Activated T-cell treated with anti-CD3 and anti-CD28 coated beads for 48 hours (primary cell): ENCODE measurements around the gene ECE1.
A peak's percentile ranks its signal among the peaks of the same experiment; 100 is the strongest.
"Not testable (repeated sequence)": the region's sequence is repeated elsewhere in the genome, so short reads cannot be mapped to it uniquely, and the experiment has no call there.

ENCODE experiments used
- DNase-seq: peaks from one replicate; pipeline ENCODE4 v3.0.0-alpha.2; 2020; ENCODE audit warnings: low read depth

ECE1 gene

GRCh38 chr1:21219674-21220073, 70.6 kb downstream of the ECE1 start:
- no peak for DNase-seq

DNA sequence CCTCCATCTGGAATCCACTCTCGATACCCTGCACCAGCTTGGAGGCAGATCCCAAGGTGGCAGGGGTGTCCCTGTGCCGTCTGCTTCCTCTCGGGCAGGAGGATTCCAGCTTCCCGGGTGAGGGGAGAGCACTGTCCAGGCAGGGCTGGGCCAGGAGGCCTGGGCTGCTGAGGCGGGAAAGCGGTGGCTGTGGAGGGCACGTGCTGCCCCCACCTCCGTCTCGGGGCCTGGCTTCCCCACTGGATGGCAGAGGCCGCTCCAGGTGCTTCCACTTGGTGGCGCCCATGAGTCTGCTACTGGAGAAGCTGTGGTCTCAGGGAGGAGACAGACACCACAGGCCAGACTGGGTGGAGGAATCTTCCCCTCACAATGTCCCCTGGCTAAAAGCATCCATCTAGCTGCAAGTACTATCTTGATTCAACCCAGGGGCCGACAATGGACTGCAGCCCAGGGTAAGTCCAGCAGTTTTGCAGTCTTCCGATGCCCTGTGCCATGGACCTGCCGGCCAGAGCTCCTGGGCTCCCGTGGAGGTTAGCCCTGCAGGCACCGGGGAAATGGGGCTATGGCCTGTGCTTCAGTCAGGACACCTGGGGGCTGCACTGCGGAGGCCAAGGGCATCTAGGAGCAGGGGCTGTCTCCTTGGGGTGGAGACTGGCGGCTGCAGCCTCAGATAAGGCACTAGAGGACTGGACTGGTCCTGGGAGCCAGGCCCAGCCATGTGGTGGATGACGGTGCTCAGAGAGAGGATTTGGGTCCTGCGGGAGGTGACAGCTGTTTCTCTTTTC, 72.3 kb downstream of the ECE1 start:
- DNase-seq = peak; percentile 46

DNA sequence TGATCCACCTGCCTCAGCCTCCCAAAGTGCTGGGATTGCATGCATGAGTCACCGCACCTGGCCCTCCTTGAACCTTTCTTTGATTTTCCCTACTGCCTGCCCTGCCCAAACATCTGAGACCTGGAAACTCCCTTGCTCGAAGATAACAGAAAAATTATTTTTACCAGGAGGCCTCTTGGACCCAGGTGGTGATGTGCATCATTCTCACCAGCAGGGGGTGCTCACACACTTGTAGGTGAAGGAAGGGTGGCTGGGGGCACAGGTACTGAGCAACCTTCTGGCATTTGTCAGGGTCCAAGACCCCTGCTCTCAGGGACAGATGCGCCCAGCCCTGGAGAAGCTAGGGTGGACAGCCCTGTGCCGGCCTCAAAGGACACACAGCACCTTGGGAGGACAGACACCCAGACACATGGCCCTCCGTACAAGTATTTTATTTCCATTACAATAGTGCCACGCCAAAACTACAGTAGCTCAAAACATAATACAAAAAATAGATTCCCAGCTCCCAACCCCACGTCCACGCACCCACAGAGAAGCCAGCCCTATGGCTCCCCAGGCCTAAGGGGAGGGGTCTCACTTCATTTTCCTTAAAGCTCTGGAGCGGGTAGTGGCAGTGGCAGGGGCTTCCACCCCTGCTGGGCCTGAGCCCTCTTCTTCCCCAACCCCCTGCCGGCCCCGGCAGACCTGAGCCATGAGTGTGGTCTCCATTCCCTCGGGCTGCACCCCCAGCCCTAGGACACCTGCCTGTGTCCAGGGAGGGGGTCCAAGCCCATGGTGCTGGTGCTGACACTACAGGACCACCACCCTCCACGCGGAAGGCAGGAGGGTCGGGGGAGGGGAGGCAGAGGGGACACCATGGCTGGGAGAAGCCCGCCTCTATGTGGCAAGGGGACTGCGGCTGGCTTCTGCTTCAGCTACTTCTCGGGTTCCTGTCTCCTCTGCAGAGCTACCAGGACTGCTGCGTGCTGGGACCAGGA, 73.1 kb downstream of the ECE1 start:
- DNase-seq = peak; percentile 63

DNA sequence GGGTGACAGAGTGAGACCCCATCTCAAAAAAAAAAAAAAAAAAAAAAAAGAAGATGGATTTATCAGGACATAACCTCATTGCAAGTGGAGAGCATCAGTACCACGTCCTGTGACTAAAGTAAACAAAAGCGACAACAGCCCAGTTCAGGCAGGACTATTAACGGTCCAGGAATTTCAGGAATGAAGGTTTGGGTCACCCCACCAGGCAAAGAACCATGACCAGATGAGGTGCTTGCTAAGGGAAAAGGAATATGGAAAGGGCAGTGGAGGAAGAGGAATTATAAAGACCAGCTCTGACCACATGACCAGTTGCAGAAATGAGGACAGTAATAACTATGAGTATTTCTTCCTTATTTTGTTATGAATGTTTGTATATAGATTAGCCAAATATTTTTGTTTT, 78.1 kb downstream of the ECE1 start:
- DNase-seq = no peak

- not testable (repeated sequence) for DNase-seq
Measured at GRCh38 chr1:21208137-21208700, 82.0 kb downstream of the ECE1 start.

GRCh38 chr1:21206117-21206516, 84.1 kb downstream of the ECE1 start:
- DNase-seq = no peak

DNA sequence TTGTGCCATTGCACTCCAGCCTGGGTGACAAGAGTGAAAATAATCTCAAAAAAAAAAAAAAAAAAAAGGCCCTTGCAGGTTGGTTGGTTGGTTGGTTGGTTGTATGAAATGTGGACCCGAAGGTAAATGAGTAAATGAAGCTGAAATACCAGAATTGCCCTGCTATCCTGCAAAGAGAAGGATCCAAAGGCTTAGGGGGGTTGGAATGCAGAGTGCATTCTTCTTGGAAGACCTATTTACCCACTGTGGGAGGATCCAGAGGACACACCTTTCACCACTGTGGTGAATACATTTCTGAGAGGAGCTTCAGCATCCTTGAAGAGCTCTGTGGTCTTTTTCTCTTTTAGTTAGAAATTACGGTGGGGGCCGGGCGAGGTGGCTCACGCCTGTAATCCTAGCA, 84.8 kb downstream of the ECE1 start:
- no peak for DNase-seq

DNA sequence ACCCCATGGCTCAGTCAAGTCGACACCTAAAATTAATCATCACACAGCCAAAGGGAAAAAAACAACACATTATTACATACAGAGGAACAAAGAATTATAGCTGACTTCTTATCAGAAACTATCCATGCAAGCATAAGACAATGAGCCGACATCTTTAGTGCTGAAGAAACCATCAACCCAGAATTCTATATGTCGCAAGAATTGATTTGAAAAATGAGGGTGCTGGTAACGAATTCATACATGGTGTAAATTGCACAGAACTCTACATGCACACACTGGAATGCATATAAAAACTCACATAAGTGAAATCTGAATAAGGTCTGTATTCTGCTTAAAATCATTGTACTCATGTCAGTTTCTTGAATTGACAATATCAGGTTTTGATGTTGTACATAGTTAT, 88.6 kb downstream of the ECE1 start:
- DNase-seq = no peak

DNA sequence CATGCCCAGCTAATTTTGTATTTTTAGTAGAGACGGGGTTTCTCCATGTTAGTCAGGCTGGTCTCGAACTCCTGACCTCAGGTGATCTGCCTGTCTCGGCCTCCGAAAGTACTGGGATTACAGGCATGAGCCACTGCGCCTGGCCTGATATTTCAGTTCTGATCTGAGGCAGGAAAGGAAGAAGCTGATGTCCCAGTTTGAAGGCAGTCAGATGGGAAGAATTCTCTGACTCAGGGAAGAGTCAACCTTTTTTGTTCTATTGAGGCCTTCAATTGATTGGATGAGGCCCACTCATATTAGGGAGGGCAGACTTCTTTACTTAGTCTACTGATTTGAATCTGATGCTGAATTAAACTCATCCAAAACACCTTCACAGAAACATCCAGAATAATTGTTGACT, 89.0 kb downstream of the ECE1 start:
- DNase-seq = not testable (repeated sequence)

DNA sequence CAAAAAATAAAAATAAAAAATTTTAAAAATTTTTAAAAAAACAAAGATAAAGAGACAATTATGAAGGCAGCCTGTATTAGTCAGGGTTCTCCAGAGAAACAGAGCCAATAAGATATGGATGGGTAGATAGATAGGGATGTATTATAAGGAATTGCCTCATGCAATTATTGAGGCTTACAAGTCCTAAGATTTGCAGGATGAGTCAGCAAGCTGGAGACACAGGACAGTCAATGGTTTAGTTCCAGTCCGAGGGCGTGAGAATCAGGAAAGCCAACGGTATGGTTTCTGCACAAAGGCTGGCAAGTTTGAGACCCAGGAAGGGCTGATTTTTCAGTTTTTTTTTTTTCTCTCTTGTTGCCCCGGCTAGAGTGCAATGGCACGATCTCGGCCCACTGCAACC, 89.5 kb downstream of the ECE1 start:
- no peak for DNase-seq

DNA sequence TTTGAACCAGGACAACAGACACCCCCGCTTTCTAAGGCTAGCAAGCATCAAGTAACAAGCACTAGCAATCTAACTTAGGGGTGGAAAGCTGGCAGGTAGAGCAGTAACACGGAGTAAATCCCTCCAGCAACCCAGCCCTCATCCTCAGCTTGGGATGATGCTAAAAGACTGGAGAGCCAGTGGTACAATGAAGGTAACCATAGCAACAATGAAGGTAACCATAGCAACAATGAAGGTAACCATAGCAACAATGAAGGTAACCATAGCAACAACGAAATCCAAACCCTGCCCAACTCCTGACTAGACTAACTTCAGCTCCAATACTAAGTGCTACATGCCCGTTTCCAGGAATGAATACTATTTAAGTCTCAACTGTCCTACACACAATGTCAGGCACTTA, 91.3 kb downstream of the ECE1 start:
- no peak for DNase-seq

DNA sequence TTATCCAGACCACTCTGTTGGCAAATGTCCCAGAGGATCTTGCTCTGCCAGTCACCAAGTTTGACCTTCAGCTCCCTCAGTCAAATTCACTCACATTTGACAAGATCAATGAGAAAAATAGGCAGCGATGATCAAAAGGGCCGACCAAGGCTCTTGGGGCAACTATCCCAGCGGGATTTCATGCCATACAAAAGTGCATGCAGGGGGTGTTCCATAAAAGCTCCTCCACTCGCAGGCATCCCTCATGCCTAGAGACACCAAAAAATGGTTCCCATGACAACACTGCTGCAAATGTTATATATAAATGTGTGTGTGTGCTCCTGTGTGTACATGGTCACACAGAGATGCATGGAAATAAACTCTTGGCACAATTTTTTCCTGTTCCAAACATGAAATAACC, 97.4 kb downstream of the ECE1 start:
- DNase-seq = no peak

- DNase-seq = no peak
Measured at GRCh38 chr1:21192284-21192683, 98.0 kb downstream of the ECE1 start.

- not testable (repeated sequence) for DNase-seq
Measured at GRCh38 chr1:21190771-21191170, 99.5 kb downstream of the ECE1 start.

DNA sequence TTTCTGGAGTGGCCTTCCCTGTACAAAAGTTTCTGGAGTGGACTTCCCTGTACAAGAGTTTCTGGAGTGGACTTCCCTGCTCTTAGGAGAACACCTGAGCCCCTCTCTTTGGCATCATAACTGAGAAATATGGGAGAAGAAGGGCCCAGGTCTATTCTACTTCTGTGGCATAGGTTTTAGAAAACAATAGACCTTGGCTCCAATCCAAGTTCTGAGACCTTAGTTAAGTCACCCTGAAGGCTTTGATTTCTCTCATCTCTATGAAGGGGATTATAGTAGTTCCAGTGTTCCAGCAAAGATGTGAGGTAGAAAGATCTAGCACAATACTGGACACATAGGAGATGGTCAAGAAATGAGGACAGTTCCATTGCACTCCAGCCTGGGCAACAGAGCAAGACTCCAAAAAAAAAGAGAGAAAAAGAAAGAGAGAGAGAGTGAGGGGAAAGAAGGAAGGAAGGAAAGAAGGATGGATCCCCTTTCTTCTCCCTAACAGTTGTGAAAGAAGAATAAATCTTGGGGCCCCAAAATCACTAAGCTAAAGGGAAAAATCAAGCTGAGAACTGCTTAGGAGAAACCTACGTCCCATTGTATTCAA, 100.3 kb downstream of the ECE1 start:
- no peak for DNase-seq

GRCh38 chr1:21189421-21189820, 100.8 kb downstream of the ECE1 start:
- no peak for DNase-seq

GRCh38 chr1:21188235-21188634, 102.0 kb downstream of the ECE1 start:
- no peak for DNase-seq

DNA sequence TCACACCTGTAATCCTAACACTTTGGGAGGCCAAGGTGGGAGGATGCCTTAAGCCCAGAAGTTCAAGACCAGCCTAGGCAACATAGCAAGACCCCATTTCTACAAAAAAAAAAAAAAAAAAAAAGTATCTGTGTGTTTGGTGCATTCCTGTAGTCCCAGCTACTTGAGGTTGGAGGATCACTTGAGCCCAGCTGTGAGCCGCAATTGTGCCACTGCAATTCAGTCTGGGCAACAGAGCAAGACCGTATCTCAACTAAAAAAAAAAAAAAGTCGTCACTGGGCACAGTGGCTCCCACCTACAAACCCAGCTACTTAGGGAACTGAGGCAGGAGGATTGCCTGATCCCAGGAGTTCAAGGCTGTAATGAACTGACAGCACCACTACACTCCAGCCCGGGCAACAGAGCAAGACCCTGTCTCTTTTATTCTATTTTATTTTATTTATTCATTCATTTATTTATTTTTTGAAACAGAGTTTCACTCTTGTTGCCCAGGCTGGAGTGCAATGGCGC, 105.0 kb downstream of the ECE1 start:
- no peak for DNase-seq

DNA sequence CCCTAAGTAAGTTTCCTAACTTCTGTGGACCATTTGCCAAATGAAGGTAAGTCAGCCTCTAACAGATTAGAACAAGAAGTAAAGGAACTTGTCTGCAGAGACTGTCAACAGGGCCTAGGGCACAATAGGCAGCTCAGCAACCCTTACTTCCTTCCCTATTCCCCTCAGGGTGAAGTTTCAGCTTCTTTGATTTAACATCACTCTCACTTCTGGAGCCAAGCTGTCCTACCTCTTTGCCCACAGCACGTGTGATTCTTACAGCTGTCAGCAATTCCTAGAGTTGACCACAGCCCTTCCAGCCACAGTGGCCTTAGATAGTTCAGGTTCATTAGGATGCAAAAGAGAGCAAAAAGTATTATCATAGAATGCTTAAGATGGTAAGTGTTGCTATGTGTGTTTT, 106.0 kb downstream of the ECE1 start:
- DNase-seq = no peak

GRCh38 chr1:21182181-21182731, 108.0 kb downstream of the ECE1 start:
- no peak for DNase-seq

- not testable (repeated sequence) for DNase-seq
Measured at GRCh38 chr1:21178271-21178670, 112.0 kb downstream of the ECE1 start.
